AG09309 (cell line): ENCODE data around the gene CLASP1.
"Not testable (repeated sequence)": the region's sequence is repeated elsewhere in the genome, so short reads cannot be mapped to it uniquely, and the experiment has no call there.

Source experiments
- DNase-seq: peaks from one replicate; pipeline ENCODE4 v3.0.0-alpha.2; 2010; ENCODE audit warnings: low read depth
- H3K4me3 ChIP-seq: 2 replicates; pipeline ENCODE4 v1.5.1; 2011; ENCODE audit warnings: mild to moderate bottlenecking, low read depth, low read length, moderate library complexity; ENCODE audit not compliant: control insufficient read depth
- TF ChIP-seq, protein P1 (sequence below): IDR thresholded peaks from 2 replicates; pipeline ENCODE4 v1.5.1; 2011; ENCODE audit warnings: mild to moderate bottlenecking, low read depth, low read length, inconsistent platforms; ENCODE audit not compliant: insufficient read depth, control insufficient read depth; ENCODE audit errors: missing control alignments

CLASP1 gene

DNA sequence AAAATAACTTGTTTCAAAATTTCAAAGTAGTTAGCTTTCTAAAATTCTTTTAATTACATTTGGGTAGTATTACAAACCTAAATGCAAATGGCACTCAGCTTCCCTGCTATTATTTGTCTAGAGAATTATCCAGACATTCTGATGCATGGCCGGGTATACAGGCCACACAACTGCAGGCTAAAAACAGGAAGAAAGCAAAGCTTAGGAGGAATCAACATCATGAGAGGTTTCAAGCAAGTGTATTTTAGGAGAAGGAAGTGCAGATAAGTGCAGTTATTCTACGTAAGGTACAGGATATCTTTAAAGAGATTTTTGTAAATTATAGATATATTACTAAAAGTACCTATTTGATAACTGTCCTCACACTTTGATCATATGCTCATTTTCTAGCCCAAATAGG is 165.4 kb downstream of the CLASP1 start:
- H3K4me3 ChIP-seq, result no peak overlapping the region
- no peak for DNase-seq
- TF ChIP-seq, protein P1, sequence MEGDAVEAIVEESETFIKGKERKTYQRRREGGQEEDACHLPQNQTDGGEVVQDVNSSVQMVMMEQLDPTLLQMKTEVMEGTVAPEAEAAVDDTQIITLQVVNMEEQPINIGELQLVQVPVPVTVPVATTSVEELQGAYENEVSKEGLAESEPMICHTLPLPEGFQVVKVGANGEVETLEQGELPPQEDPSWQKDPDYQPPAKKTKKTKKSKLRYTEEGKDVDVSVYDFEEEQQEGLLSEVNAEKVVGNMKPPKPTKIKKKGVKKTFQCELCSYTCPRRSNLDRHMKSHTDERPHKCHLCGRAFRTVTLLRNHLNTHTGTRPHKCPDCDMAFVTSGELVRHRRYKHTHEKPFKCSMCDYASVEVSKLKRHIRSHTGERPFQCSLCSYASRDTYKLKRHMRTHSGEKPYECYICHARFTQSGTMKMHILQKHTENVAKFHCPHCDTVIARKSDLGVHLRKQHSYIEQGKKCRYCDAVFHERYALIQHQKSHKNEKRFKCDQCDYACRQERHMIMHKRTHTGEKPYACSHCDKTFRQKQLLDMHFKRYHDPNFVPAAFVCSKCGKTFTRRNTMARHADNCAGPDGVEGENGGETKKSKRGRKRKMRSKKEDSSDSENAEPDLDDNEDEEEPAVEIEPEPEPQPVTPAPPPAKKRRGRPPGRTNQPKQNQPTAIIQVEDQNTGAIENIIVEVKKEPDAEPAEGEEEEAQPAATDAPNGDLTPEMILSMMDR, result no peak

DNA sequence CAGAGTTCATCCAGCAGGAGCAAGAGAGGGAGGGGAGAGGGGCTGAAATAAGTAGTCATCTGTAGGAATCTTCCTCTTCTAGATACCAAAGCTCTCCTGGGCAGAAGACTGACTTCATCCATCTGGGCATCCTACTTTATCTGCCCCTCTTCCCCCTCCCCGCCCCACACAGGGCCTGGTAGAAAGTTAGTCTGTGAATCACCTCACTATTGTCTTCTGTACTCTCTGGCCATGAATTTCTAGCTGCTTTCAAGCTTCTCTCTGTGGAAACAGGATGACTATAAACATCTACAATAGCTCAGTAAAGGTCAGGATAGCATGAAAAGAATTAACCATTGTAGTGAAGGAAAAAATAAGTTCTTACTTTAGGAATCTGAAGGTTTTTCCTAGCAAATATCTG is 166.2 kb downstream of the CLASP1 start:
- H3K4me3 ChIP-seq, result no peak overlapping the region
- no peak for DNase-seq
- TF ChIP-seq, protein P1, result no peak

GRCh38 chr2:121480826-121481225 is 168.4 kb downstream of the CLASP1 start:
- H3K4me3 ChIP-seq, result no peak overlapping the region
- DNase-seq, result no peak
- TF ChIP-seq, protein P1, result no peak

GRCh38 chr2:121479882-121480522 is 169.3 kb downstream of the CLASP1 start:
- H3K4me3 ChIP-seq, result no peak overlapping the region
- TF ChIP-seq, protein P1, result peak; percentile 22
- no peak for DNase-seq

- DNase-seq, result no peak
- TF ChIP-seq, protein P1, result no peak
- no peak overlapping the region for H3K4me3 ChIP-seq
Measured at GRCh38 chr2:121478996-121479745, 170.1 kb downstream of the CLASP1 start.

- not testable (repeated sequence) for H3K4me3 ChIP-seq, DNase-seq
Measured at GRCh38 chr2:121478358-121478995, 170.8 kb downstream of the CLASP1 start.

DNA sequence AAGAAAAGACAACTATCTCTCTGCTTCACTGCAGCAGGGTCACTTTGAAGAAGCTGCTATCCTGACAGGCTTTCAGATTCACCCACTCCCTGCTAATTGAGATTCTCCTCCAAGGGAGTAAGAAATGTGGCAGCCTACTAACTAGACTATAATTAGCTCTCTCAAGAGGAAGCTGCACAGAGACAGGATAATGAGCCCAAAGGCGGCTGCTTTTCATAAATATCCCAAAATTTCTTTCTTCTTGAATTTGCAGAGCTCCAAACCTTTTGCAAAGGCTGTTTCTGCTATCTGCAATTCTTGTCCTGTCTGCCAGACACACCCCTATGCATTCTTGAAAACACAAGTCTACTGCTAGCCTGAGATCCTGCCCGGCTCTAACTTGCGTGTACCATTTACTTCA is 172.6 kb downstream of the CLASP1 start:
- H3K4me3 ChIP-seq, result no peak overlapping the region
- TF ChIP-seq, protein P1, result no peak
- DNase-seq, result no peak
